ENCODE data around the gene NFILZ.

NFILZ gene

GRCh38 chr19:8642561-8642960 lies 12.1 kb downstream of the NFILZ start:
- no peak for DNase-seq (ENCODE audit: low spot score)

- DNase-seq (ENCODE audit: low spot score): no peak
Measured at GRCh38 chr19:8643860-8644653, 13.6 kb downstream of the NFILZ start.

- no peak for DNase-seq (ENCODE audit: low spot score)
Measured at GRCh38 chr19:8648240-8648639, 17.8 kb downstream of the NFILZ start.

DNA sequence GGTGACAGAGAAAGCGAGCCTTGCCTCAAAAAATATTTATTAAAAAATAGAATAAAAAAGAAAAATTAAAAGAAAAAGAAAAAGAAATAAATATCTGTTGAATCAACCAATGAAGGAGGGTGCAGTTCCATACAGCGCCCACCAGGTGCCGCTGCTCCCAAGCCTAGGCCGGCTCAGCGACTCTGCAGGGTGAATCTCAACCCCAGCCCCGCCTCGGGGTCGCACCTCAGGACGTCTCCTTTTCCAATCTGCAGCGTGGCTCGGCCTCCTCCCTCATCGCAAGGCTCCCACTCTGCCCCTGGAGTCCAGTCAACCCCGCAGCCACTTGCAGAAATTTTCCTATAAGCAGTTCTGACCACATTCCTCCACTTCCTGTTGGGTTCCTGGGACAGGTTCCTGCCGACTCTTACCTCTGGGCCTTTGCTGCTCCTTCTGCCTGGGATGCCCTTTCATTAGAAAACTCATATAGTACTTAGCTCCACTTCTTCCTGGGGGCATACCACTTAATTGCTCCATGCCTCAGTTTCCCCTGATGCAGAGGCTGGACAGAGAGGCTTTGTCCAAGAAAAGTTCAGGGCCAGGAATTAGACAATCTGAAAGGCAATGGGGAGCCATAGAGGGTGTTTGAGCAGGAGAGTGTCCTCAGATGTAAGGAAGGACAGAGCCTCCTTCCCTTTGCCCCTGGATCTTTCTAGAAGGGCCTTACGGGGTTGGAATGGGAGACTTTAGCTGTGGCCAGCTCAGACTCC lies 24.3 kb downstream of the NFILZ start:
- peak; percentile 44 for DNase-seq (ENCODE audit: low spot score)

DNA sequence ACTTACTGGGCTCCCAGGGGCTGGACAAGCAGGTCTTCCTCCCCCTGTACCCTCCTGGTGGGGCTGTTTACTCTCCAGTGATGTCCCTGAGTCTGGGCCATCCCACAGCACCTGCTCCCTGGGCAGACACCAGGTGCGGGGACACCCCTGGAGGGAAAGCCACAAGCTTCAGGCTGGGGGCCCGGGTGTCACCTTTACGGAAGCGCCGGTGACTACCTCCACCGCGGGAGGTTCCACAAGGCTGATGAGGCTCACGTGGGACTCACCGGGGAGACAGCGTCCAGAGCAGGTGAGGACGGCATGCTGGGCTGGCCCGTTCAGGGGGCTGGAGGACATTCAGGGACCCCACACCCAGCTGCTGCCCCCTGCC lies 24.9 kb downstream of the NFILZ start:
- DNase-seq (ENCODE audit: low spot score): no peak

DNA sequence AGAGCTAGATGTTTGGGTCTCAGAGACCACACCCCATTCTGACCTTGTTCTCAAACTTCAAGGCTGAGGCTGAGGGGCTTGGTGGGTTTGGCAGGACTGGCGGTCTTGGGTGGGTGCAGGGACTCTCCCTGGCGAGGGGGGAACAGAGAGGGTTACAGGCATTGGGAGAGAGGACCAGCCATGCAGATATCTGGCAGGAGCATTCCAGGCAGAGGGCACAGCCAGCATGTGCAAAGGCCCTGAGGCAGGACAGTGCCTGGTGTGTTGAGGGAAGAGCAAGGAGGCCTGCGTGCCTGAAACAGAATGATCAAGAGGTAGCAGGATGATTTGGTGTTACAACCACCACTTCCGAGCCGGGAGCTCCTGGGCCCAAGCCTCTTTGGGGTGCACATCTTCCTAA lies 27.4 kb downstream of the NFILZ start:
- DNase-seq (ENCODE audit: low spot score): no peak

- DNase-seq (ENCODE audit: low spot score): no peak
Measured at GRCh38 chr19:8659905-8660304, 29.5 kb downstream of the NFILZ start.

GRCh38 chr19:8662263-8662662 lies 31.8 kb downstream of the NFILZ start:
- DNase-seq (ENCODE audit: low spot score): no peak

GRCh38 chr19:8663920-8664670 lies 33.7 kb downstream of the NFILZ start:
- no peak for DNase-seq (ENCODE audit: low spot score)

GRCh38 chr19:8664671-8665057 lies 34.2 kb downstream of the NFILZ start:
- DNase-seq (ENCODE audit: low spot score): no peak

DNA sequence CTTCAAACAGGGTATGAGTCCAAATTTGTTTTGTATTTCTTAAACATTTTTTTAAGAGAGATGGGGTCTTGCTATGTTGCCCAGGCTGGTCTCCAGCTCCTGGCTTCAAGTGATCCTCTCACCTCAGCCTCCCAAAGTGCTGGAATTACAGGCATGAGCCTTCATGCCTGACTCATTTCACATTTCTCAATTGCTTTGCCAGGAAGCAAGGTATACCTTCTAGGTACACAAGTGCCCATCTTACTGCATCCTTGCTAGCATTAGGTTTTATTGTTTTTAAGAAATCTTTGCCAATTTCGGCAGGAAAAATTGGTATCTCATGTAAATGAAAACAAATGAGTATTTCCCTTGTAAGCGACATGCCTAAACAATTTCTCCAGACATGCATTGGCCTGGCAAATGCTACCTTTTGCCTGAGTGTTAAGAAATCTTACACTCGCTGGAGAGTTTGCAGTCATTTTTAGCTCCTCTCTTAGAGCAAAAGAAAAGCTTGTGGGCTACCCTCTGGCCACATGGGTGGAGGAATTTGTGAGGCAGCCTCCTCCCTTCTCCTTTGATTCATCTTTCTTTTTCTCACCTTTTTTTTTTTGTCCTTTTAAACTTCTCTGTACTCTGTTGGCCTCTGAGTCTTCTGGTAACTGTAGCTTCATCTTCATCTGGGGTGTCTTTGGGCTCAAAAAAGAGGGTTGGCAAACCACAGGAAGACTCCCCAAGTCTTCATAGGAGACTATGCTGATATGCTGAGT lies 35.2 kb downstream of the NFILZ start:
- no peak for DNase-seq (ENCODE audit: low spot score)

GRCh38 chr19:8666814-8667405 lies 36.5 kb downstream of the NFILZ start:
- no peak for DNase-seq (ENCODE audit: low spot score)

DNA sequence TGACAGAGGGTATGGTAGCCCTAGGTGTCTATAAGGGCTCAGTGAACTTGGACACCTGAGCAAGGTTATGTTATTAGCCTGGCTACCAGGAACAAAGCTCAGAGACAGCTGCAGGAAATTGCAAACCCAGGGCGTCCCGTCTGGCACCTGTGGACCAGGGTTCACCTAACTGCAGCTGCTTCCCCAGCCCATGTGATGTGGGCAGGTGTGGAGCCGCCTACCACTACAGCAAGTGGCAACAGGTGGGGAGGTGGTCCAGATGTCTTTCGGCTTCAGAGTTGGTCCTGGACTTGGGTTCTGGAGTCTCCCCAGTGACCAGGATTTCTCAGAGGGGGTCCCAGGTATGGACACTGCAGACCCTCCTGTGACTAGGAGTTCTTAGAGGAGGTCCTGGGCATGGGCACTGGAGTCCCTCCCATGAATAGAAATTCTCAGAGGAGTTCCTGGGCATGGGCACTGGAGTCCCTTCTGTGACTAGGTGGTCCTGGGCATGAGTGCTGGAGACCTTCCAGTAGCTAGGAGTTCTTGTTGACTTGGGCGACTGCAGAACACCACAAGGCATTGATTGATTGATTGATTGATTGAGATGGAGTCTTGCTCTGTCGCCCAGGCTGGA lies 43.0 kb downstream of the NFILZ start:
- DNase-seq (ENCODE audit: low spot score): no peak

DNA sequence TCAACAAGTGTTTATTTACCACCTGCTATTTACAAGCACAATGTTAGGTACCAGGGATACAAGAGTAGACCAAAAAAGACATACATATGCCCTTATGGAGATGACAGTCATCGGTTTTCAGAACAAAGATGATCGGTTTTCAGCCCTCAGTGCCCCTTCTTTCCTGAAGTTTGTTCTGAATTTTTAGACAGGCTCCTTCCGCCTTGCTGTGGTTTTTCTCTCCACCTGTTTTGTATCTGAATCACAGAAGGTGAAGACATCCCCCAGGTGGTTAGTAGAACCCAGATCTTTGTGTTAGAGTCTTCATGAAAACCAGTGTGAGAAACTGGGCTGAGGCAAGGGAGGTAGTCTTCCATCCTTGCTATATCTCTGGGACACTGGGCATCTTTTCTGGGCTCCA lies 44.6 kb downstream of the NFILZ start:
- no peak for DNase-seq (ENCODE audit: low spot score)

DNA sequence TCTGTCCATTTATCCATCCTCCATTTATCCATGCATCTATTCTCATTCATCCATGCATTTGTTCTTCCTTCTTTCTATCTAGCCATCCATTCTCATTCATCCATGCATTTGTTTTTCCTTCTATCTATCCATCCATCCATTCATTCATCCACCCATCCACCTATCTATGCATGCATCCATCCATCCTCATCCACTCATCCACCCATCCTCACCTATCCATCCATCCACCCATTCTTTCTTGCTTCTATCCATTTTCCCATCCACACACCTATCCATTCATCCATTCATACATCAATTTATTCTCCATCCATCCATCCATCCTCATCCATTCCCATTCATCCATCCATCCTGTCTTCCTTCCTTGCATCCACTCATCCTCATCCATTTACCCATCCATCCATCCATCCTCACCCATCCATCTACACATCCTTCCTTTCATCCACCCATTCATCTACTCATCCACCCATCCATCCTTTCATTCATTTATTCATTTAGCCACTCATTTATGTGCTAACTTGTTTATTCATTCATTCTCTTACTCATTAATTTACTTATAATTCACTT lies 47.9 kb downstream of the NFILZ start:
- DNase-seq (ENCODE audit: low spot score): no peak
